HepG2 (cell line): ENCODE data around the gene DYNC2I2. TPM values are rescaled to one million over a fixed set of nuclear protein-coding genes. Genes with fewer than 3 reads are reported as not detected.

Source experiments
- ATF4 ChIP-seq, 2 experiments: fragments of 450-650 bp in 1 of 2; sonication (generic) in 1 of 2; formaldehyde crosslinking; IDR thresholded peaks; 2 replicates each; pipeline versions ENCODE4 v1.5.0 to v1.8.0; 2020 to 2022; ENCODE audit warnings: mild to moderate bottlenecking in 1 of 2, missing genetic modification reagents in 1 of 2
- BRCA1 ChIP-seq: sonication (generic); formaldehyde crosslinking; IDR thresholded peaks from 2 replicates; pipeline ENCODE4 v1.4.0; 2020; ENCODE audit warnings: missing genetic modification reagents
- CBFB ChIP-seq: sonication (generic); formaldehyde crosslinking; IDR thresholded peaks from 2 replicates; pipeline ENCODE4 v1.4.0; 2020; ENCODE audit warnings: missing genetic modification reagents
- DNMT3B ChIP-seq: conservative IDR thresholded peaks from 2 replicates; pipeline ENCODE4 v1.6.1; 2016; ENCODE audit warnings: missing biosample characterization, control low read depth
- FOSL2 ChIP-seq: sonication (generic); formaldehyde crosslinking; IDR thresholded peaks from 2 replicates; pipeline ENCODE4 v1.4.0; 2020; ENCODE audit warnings: missing genetic modification reagents
- ISX ChIP-seq: sonication (generic); formaldehyde crosslinking; conservative IDR thresholded peaks from 2 replicates; pipeline ENCODE4 v1.5.0; 2020; ENCODE audit warnings: missing genetic modification reagents
- KMT2A ChIP-seq: sonication (generic); formaldehyde crosslinking; IDR thresholded peaks from 2 replicates; pipeline ENCODE4 v1.4.0; 2020; ENCODE audit warnings: missing genetic modification reagents
- MAFG ChIP-seq: sonication (generic); formaldehyde crosslinking; IDR thresholded peaks from 2 replicates; pipeline ENCODE4 v1.5.1; 2020; ENCODE audit warnings: mild to moderate bottlenecking, missing genetic modification reagents
- MAFK ChIP-seq, 2 experiments: IDR thresholded peaks in 1 of 2; conservative IDR thresholded peaks in 1 of 2; 2 replicates each; pipeline ENCODE4 v1.6.1; 2011; ENCODE audit warnings: improper control_type of control experiment in 2 of 2, low read length in 2 of 2
- MAX ChIP-seq: IDR thresholded peaks from 2 replicates; pipeline ENCODE4 v1.6.1; 2012; ENCODE audit warnings: inconsistent platforms
- SKI ChIP-seq: fragments of 450-650 bp; IDR thresholded peaks from one replicate; pipeline ENCODE4 v1.6.1; 2018; ENCODE audit warnings: mild to moderate bottlenecking; ENCODE audit not compliant: partially characterized antibody
- ZBTB38 ChIP-seq: sonication (generic); formaldehyde crosslinking; IDR thresholded peaks from 2 replicates; pipeline ENCODE4 v1.5.1; 2020; ENCODE audit warnings: mild to moderate bottlenecking, missing genetic modification reagents
- ZBTB4 ChIP-seq: sonication (generic); formaldehyde crosslinking; IDR thresholded peaks from 2 replicates; pipeline ENCODE4 v1.4.0; 2020; ENCODE audit warnings: missing genetic modification reagents, mild to moderate bottlenecking, borderline replicate concordance
- ZC3H4 ChIP-seq: sonication (generic); formaldehyde crosslinking; IDR thresholded peaks from 2 replicates; pipeline ENCODE4 v1.4.0; 2020; ENCODE audit warnings: missing genetic modification reagents, borderline replicate concordance
- ZNF550 ChIP-seq: sonication (generic); formaldehyde crosslinking; IDR thresholded peaks from 2 replicates; pipeline ENCODE4 v1.4.0; 2020; ENCODE audit warnings: mild to moderate bottlenecking, missing genetic modification reagents, borderline replicate concordance
- ZNF605 ChIP-seq: sonication (generic); formaldehyde crosslinking; IDR thresholded peaks from 2 replicates; pipeline ENCODE4 v1.8.0; 2022; ENCODE audit warnings: mild to moderate bottlenecking, missing genetic modification reagents
- ZNF777 ChIP-seq: sonication (generic); formaldehyde crosslinking; IDR thresholded peaks from 2 replicates; pipeline ENCODE4 v1.4.0; 2020; ENCODE audit warnings: missing genetic modification reagents
- polyA plus RNA-seq, 8 experiments: library from polyadenylated mRNA; depleted of rRNA in 3 of 8; stranded (reverse) in 7 of 8; unstranded in 1 of 8; fragments of >200 nt; fragmentation: Illumina TruSeq in 4 of 8; extraction: Trizol in 4 of 8; gene quantifications; 2 replicates each; pipeline versions ENCODE4 v1.2.1 to v1.2.3, GENCODE V29; 2011 to 2016; ENCODE audit warnings: low read depth in 4 of 8, missing spikeins in 1 of 8, mixed read lengths in 1 of 8; ENCODE audit not compliant: insufficient read depth in 1 of 8
- total RNA-seq, 5 experiments: library from RNA; depleted of rRNA; stranded (reverse); fragments of >200 nt; fragmentation: Illumina TruSeq; extraction: Trizol; gene quantifications; 2 replicates each; pipeline ENCODE4 v1.2.3, GENCODE V29; 2016; ENCODE audit warnings: low read depth in 1 of 5
- TF ChIP-seq, protein P1 (sequence below): IDR thresholded peaks from 2 replicates; pipeline ENCODE4 v1.6.1; 2016; ENCODE audit warnings: control low read depth
- TF ChIP-seq, protein P2 (sequence below): sonication (generic); formaldehyde crosslinking; IDR thresholded peaks from 2 replicates; pipeline ENCODE4 v1.4.0; 2020; ENCODE audit warnings: missing genetic modification reagents
- TF ChIP-seq, protein P3 (sequence below): sonication (generic); formaldehyde crosslinking; conservative IDR thresholded peaks from 2 replicates; pipeline ENCODE4 v1.4.0; 2020; ENCODE audit warnings: missing genetic modification reagents

Gene DYNC2I2
- total and polyA plus RNA-seq, 2 of the 13 experiments (the other 11 are each of a cell fraction or from before 2014, with no cell fraction given), result 13.7 to 40.2 TPM

DNA sequence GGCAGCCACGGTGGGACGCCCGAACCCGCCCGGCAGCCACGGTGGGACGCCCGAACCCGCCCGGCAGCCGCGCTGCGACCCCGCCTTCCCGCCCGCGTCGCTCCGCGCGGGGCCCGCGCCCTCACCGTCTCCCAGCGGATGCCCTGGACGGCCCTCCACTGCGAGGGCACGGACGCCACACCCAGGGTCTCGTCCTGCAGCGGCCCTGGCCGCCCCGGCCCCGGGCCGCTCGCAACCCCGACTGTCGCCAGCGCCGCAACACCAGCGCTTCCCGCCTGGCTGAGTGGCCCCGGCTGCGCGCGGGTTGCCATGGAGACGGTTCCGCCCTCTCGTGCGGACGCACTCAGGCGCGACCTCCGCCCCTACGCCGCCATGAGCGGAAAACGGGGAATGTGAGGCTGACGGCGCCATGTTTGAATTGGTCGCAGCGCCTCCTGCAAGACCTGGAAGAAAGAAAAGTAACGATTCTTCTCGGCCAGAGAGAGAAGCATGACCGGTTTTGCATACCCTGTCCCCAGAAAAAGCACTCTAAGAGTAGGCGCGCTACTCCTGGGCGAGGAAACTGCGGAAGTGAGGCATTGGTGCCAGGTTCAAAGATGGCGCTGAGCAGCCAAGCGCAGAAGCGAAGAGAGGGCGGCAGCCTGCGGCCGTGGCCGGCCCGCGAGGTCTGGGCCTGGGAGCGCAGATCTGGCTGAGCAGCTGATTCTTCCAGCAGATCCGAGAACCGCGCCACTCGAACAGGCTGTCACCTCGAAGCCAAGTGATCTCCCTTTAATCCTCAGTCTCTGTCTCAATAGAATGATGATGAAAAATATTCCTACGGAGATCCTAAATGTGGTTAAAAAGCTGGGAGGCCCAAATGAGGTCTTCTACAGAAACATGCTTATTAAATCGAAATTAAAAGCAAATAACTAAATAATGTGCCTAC is at the start of gene DYNC2I2 (continued):
- TF ChIP-seq, protein P1, sequence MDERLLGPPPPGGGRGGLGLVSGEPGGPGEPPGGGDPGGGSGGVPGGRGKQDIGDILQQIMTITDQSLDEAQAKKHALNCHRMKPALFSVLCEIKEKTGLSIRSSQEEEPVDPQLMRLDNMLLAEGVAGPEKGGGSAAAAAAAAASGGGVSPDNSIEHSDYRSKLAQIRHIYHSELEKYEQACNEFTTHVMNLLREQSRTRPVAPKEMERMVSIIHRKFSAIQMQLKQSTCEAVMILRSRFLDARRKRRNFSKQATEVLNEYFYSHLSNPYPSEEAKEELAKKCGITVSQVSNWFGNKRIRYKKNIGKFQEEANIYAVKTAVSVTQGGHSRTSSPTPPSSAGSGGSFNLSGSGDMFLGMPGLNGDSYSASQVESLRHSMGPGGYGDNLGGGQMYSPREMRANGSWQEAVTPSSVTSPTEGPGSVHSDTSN (CRISPR knock-in tag), result no peak
- 0 out of 2 replicates have a peak, but pooled peaks have one; percentile 31 for TF ChIP-seq ISX (CRISPR knock-in tag)
- peak; percentile 37; the same call in 1 of the 2 replicates for TF ChIP-seq BRCA1 (CRISPR knock-in tag)
- TF ChIP-seq MAX, result peak; percentile 81
- TF ChIP-seq ATF4 (CRISPR knock-in tag; IDR thresholded peaks at IDR 0.05), result peak in 1 of 2 experiments; percentile 60; a peak in 1 of 4 replicates
- no peak for TF ChIP-seq MAFK (conservative IDR thresholded peaks at IDR 0.05 in 1 of 2, IDR thresholded peaks at IDR 0.05 in 1 of 2; ENCODE audit: low read length in 2 of 2)
- TF ChIP-seq DNMT3B (CRISPR knock-in tag), result no peak
- TF ChIP-seq, protein P2, sequence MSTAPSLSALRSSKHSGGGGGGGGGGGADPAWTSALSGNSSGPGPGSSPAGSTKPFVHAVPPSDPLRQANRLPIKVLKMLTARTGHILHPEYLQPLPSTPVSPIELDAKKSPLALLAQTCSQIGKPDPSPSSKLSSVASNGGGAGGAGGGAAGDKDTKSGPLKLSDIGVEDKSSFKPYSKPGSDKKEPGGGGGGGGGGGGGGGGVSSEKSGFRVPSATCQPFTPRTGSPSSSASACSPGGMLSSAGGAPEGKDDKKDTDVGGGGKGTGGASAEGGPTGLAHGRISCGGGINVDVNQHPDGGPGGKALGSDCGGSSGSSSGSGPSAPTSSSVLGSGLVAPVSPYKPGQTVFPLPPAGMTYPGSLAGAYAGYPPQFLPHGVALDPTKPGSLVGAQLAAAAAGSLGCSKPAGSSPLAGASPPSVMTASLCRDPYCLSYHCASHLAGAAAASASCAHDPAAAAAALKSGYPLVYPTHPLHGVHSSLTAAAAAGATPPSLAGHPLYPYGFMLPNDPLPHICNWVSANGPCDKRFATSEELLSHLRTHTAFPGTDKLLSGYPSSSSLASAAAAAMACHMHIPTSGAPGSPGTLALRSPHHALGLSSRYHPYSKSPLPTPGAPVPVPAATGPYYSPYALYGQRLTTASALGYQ (CRISPR knock-in tag), result peak; percentile 69; the same call in 1 of the 2 replicates
- peak; percentile 78 for TF ChIP-seq ZNF777 (CRISPR knock-in tag)
- peak; percentile 21 for TF ChIP-seq SKI
- TF ChIP-seq ZNF550 (CRISPR knock-in tag), result no peak
- TF ChIP-seq ZNF605 (CRISPR knock-in tag), result 0 out of 2 replicates have a peak, but pooled peaks have one; percentile 69
- no peak for TF ChIP-seq ZC3H4
- peak; percentile 90 for TF ChIP-seq ZBTB4 (CRISPR knock-in tag)
- peak; percentile 40; the same call in 1 of the 2 replicates for TF ChIP-seq CBFB (CRISPR knock-in tag)
- no peak for TF ChIP-seq MAFG (CRISPR knock-in tag)
- peak; percentile 88 for TF ChIP-seq ZBTB38 (CRISPR knock-in tag)
- TF ChIP-seq, protein P3, sequence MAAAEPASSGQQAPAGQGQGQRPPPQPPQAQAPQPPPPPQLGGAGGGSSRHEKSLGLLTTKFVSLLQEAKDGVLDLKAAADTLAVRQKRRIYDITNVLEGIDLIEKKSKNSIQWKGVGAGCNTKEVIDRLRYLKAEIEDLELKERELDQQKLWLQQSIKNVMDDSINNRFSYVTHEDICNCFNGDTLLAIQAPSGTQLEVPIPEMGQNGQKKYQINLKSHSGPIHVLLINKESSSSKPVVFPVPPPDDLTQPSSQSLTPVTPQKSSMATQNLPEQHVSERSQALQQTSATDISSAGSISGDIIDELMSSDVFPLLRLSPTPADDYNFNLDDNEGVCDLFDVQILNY (CRISPR knock-in tag), result peak; percentile 90
- TF ChIP-seq KMT2A, result peak; percentile 81
- peak; percentile 37; the same call in 1 of the 2 replicates for TF ChIP-seq FOSL2
